HG03095 (cell line): ENCODE measurements around the gene KCNN3.

ENCODE experiments used
- ATAC-seq: cut with Tn5 transposase; IDR thresholded peaks from one replicate; pipeline ENCODE4 v1.9.1; 2021; ENCODE audit warnings: moderate library complexity; ENCODE audit not compliant: unreplicated experiment

Gene KCNN3

DNA sequence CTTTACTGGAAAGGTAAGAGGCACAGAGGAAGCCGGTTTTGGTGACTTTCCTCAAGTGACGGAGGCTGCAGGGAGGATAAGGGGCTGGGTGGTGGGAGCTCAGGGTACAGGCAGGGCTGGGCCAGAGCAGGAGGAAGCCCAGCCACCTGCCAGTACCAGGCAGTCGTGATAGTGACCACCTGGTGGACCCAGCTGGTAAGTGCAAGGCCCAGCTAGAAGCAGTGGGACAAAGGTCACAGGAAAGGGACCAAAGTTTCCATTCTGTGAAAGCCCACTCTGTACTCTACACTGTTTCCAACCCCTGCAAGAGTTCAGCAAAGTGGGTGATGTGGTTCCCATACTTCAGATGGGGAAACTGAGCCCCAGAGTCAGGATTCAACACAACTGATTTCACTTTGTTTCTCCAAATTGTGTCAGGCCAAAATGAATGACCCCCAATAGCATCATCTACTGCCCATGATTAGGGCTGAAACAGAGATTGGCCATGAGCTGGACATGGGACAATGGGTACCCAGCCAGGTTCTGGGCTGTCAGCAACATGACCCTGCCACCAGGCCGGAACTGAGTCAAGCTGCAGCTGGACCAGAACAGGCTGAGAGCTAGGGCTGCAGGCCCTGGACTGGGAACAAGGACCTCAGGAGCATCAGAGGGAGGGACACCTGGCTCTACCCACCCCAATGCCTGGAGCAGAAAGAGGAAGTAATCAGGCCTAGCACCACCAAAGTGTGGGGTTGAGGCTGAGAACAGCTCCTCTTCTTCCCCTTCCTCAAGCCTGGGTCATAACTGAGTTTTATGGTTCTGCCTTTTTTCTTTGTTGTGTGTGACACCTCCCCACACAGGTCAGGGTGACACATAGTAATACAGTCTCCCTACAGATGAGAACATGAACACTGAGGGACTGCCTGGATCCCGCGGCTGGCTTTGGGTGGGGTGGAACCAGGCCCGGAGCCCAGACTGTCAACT, 50.2 kb downstream of the KCNN3 start:
- no peak for ATAC-seq

DNA sequence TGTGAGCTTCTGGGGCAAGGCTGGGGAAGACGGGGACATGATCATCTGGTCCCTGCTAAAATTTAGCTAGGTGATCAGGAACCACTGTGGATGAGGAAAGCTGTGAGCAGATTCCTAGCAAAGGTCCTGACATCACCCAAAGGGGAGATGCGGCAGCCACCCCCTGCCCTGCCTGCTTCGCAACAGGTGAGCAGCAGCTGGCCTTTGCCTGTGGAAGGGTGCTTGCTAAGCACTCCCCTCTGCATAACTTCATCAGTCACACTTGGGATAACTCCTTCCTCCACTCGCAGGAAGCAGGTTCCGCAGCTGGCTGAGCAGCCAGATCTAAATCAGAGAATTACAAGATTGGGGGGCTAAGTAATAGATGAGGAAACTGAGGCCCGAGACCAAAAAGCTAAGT, 51.2 kb downstream of the KCNN3 start:
- ATAC-seq = no peak

DNA sequence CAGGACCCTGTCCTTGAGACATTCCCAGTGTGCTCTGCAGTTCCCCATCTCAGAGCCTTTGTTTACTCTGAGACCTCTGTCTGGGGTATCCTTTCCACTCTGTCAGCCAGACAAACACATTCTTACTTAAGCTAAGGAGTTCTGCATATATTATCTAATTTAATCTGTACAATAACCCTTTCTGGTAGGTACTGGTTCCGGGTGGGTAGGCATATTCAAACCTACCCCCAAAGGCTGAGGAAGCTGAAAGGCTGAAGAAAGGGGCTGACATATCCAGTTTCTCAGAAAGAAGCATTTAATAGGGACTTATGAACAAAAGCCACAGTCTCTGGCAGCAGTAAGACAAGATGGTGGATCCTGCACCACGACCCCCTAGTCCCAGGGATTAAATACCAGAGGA, 53.1 kb downstream of the KCNN3 start:
- ATAC-seq = no peak

- no peak for ATAC-seq
Observed at GRCh38 chr1:154816369-154816768, 53.7 kb downstream of the KCNN3 start.

DNA sequence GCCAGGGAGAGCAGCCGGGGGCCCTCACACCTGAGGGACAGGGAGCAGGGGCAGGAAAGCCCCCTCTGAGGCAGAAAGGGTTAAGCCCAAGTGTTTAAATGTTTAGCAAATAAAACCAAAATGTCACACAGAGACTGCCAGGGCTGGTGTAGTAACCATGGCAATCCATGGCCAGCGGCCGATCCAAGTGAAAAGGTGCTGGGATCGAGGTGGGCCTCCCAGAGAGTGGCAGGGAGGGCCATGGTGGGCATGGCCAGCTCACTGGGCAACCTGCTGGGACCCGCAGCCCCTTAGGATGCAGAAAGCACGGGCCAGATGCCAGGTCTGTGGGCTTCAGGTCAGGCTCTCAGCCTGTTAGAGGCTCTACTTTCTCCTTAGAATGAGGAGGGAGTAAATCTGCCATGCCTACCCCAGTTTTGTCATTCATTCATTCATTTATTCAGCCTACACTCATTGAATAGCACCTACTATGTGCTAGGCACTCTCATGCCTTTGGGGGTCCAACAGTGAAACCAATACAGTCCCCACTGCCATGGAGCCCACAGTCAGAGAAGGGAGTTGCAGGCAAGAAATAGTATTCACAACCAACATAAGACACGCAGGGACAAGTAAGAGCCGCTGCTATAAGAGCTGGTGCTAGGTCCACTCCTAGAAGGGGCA, 56.1 kb downstream of the KCNN3 start:
- ATAC-seq = no peak

DNA sequence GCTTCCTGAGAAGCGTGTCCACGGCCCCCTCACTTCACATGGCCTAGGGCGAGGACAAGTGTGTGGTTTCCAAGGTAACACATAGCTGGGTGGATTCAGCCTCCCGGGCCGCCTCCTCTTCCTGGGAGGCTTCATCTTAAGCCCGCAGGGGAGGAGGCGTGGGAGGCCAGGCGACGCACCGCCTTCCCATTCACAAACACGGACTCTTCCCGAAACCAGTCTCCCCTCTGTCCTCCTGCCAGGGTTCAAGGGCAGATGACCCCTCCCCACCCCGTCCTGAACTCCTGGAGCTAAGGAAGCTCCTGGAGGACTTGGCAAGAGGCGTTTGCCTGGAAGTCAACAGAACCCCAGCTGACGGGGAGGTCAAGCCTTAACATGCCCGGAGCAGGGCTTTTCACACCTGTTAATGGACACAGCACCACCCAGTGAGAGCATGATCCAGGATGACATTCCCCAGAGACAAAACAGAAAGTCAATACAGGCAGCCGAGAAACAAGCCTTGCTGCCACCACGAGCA, 56.7 kb downstream of the KCNN3 start:
- no peak for ATAC-seq

DNA sequence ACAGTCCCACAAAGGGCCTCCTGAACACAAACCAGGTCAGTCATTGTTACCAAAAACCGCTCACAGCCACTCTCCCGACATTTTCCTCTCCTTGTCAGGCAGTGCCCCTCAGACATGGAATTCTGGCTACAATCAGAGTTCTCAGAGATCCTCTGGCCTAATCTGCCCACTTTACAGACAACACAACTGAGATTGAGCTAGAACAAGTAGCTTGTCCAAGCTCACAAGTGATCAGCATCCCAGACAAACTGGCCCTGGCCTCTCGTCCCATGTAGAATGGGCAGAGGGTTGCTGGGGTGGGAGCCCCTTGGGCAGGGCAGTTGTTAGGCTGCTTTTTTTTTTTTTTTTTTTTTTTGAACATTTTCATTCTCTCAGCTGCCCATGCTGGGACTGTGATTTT, 57.2 kb downstream of the KCNN3 start:
- ATAC-seq = no peak

DNA sequence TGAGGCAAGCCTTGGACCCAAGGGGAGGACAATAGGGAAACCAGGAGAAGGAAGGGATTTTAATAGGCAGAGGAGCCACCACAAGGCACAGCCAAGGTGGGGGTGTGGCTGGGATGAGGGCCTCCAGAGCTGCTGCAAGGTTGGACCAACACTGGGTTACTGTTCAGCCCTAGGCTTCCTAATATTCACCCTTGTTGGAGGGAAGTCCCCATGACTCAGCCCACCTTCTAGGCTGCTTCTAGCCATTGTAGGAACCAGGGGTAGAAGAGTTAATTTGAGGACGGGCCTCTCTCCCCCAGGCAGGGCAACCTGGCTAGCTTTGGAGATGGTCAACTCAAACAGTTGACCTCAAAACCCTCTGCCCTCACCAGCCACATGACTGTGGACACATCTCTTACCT, 59.5 kb downstream of the KCNN3 start:
- no peak for ATAC-seq

- no peak for ATAC-seq
Observed at GRCh38 chr1:154809436-154810413, 60.4 kb downstream of the KCNN3 start.

DNA sequence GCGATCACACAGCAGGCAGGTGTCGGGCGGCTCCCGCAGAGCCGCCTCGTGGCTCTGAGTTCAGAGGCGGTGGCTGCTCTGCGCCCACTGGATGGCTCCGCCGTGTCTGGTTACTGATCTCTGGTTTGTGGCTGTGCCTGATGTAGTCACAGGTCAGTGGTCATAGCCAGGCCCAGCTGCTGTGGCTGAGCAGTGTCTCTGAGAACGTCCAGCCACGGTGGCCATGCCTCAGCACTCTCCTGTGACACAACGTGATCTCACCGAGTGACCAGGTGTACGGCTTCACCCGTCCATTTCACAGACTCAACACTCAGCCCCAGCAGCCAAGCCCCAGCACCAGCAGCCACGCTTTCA, 61.2 kb downstream of the KCNN3 start:
- ATAC-seq = no peak

DNA sequence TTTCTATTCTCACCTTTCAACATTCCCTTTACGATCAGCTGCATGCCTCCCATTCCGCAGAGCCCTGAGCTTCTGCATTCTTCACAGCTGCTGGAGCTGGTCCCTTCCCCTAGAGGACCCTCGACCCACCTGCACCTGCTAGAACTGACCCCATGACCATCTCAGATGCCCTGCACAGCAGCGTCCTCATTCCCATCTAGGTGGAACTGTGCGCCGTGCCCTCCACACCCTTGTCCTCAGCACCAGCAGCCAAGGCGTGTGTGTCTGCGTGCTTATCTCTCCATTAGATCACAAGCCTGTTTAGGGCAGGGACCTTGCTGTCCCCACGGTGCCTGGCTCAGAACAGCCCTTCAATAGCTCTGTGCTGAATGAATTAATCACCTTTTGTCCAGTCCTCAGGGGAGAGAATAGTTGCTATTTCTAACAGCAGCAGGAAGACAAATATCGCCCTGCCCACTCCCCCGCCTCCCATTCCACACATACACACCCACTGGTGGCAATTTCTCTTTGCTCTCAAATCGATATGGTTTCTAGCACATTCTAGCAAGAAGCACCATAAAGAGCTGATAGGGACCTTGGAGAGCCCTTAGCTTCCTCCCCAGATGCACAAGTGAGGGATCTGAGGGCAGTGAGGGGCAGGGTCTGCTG, 61.7 kb downstream of the KCNN3 start:
- no peak for ATAC-seq

GRCh38 chr1:154807048-154807591, 63.0 kb downstream of the KCNN3 start:
- peak; percentile 59 for ATAC-seq

DNA sequence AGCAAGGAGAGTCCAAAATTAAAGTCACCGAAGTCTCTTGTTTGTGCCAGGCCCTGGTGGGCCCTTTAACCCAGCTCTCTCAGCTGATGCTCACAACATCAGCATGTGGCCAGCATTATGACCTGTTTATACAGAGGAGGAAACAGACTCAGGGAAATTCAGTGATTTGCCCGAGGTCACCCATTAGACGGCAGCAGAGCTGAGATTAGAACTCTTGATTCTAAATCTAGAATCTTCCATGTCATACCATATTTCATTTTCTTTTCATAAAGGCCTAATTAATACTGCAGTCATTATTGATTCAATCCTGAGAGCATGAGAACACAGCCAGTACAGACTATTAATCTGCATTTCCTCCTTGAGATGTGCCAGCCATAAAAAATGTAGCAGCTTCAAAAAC, 63.7 kb downstream of the KCNN3 start:
- no peak for ATAC-seq

- no peak for ATAC-seq
Observed at GRCh38 chr1:154802982-154803920, 66.8 kb downstream of the KCNN3 start.

GRCh38 chr1:154802336-154802969, 67.6 kb downstream of the KCNN3 start:
- ATAC-seq = no peak

DNA sequence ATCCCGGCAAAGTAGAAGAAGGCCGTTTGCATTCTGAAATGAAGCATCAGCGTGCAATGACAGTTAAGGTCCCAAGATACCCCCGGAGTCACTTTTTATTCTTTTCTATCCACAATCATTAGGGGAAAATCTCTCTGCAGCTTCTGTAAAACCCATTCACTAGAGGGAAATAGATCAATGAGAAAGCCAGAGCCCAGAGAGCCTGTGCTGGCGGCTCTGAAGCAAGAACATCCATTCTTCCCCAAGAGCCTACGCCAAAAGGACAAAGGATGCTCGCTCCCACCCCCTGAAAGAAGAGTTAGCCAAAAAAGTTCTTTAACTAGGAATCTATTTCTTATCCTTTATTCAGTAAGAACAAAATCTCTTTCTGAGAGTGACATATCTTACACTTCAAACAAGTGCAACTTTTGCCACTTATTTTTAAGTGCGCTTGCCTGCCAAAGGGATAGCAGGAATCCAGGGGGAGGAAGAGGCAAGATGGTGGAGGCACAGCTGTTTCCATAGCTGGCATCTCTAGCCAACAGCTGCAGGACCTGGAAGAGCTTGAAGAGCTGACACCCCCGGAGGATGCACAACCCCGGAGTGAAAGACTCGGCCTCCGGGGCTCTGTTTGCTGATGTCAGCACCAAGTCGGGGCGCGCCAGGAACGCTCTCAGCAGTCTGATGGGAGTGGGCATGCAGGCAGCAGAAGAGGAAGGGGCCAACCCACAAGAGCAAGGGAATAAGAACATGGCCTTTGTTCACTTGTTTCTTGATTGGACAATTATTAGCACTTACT, 68.7 kb downstream of the KCNN3 start:
- no peak for ATAC-seq

DNA sequence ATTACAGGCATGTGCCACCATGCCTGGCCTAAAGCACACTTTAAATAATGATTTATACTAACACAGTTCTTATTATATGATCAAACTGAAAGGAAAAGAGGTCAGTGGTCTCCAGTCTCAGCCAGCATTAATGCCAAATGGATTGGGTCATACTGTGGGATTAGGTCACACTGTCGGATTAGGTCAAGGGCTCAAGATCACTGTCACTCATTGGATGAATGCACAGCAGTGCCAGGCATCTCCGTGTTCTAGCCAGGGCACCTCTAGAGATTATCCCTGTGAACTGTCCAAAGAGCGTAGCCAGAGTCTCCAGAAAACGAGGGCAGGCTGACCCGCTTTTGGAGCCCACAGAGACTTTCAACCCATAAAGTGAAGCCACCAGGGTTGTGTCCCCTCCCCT, 70.9 kb downstream of the KCNN3 start:
- no peak for ATAC-seq

DNA sequence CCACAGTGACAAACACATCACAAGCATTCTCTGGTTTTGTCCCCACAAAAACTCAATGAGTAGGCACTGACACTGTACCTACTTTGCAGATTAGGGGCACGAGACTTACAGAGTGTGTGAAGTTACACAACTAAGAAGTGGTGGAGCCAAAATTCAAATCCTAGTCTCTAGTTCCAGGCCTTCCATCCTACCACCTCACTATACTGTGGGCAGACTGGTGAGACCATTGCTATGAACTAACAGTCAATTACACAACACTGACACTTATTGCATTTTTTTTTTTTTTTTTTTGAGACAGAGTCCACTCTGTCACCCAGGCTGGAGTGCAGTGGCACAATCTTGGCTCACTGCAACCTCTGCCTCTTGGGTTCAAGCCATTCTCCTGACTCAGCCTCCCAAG, 71.4 kb downstream of the KCNN3 start:
- ATAC-seq = no peak
